A673 (cell line): ENCODE measurements around the gene TEX53.

Experiments used
- CTCF ChIP-seq: fragments of 300-800, 200-600 bp; sonication (generic); conservative IDR thresholded peaks from 2 replicates; pipeline ENCODE4 v1.5.1; 2017; ENCODE audit warnings: low read depth, mild to moderate bottlenecking, antibody characterized with exemption, low read length, moderate library complexity, mixed read lengths
- EZH2 ChIP-seq: fragments of 200-600 bp; sonication (generic); IDR thresholded peaks from 2 replicates; pipeline ENCODE4 v1.6.1; 2017; ENCODE audit warnings: borderline replicate concordance, low read depth, mild to moderate bottlenecking, mixed read lengths, antibody characterized with exemption, low read length; ENCODE audit not compliant: poor library complexity, severe bottlenecking

DNA sequence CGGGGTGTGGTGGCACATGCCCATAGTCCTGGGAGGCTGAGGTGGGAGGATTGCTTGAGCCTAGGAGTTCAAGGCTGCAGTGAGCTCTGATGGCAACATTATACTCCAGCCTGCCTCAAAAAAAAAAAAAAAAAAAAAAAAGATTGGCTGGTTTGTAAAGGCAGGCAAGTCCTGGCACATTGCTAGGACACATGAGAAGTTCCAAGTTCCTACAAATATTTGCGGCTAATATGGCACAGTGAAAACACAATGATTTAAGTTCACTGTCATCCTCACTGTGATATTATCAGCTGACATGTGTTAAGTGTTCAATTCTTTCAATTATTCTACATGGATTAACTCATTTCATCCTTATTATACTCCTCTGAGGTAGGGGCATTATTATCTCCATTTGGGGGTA lies 26.4 kb downstream of the TEX53 start:
- TF ChIP-seq CTCF, result no peak
- no peak for TF ChIP-seq EZH2
